GM18499 (cell line): ENCODE results near the gene DBNDD1.
"Not testable (repeated sequence)": the region's sequence is repeated elsewhere in the genome, so short reads cannot be mapped to it uniquely, and the experiment has no call there.

Experiments used
- ATAC-seq: cut with Tn5 transposase; IDR thresholded peaks from one replicate; pipeline ENCODE4 v1.9.1; 2021; ENCODE audit warnings: moderate number of reproducible peaks; ENCODE audit not compliant: insufficient read depth, unreplicated experiment

DBNDD1 gene

DNA sequence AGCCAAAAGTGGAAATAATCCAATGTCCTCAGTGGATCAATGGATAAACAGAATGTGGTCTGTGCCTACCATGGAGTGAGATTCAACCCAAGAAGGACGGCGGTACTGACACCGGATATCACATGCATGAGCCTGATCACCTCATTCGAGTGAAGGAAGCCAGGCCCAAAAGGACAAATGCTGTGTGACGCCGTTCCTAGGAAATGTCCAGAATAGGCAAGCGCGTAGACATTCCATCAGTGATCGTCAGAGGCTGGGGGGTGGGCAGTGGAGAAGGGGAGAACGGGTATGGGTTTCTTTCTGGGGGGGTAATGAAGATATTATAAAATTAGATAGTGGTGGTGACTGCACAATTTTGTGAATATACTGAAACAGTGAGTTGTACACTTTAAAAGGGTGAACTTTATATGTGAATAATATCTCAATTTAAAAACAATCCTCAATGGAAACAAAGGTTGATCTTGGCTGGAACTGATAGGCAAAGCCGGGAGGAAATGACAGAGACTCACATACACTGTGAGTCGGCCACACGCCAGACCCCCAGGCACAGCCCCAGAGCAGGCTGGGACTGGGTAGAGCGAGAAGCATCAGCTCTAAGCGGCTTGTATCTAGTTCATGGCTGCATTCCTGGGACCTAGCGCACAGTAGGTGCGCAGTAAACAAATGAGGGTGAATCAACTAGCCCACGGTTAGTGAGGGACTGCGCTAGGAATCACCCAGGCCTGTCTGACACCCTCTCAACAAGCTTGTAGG is 3.5 kb downstream of the DBNDD1 start:
- no peak for ATAC-seq

DNA sequence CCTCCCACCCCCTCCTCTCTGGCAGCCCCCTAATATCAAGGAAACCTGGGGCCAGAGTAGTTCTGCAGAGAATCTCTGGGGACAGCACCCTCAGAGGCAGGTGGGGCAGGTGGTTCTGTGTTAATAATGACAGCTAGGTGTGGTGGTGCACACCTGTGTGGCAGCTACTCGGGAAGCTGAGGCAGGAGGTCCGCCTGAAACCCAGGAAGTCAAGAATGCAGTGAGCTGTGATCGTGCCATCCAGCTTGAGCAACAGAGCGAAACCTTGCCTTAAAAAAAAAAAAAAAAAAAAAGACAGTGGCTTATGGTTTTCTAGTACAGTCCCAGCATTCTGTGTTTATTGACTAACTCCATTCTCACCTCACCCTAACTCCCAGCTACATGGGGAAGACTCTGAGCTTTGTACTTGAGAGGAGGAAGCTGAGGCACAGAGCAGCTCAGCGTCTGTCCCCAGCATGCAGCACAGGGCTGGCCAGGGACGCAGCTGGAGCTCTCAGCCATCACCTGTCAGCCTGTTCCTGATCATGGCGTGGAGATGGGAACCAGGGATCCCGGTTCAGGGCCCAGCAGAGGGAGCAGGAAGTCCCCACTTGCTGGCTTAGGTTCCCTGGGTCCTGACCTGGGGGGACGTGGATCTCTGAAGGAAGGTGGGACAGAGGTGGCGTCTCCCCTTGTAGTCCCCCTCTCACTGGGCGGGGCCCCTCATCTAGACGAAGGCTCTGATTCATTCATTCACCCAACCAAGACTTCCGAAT is 6.1 kb downstream of the DBNDD1 start:
- ATAC-seq, result no peak

DNA sequence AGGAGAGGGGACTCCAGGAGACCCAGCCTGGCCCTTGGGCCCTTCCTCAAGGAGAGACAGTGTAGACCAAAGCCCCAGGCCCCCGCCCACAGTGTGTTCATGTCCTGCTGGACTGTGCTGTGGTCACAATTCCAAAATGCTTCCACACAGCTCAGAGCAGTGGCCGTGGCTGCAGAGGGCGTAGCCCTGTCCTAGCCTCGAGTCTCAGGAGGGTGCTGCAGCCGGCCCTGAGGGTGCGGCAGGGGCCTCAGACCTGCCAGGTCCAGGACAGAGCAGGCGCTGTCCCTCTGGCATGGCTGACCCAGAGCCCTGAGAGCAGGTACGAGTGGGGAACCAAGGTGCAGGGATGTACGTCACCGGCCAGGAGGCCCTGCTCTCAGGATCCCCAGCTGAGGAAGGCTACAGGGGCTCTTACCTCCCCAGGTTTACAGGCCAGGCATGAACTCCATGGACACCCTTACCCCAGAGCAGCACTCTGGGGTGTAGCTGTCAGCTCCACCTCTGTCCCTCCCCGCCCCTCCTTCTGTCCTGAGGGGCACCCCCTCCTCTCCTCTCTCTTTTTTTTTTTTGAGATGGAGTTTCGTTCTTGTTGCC is 7.3 kb downstream of the DBNDD1 start:
- no peak for ATAC-seq

DNA sequence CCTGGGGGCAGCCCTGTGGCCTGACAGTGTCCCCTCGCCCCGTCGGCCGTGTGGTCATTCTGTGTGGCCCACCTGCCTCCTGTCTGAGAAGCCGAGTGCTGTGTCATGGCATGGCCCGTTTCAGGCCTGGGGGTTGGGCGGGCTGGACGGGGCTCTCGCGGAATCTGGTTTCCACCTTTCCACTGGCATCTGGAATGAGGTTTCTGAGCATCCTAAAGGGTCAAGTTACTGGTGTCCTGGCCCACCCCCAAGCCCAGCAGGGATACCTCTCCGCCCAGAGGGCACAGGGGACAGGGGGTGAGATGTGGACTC is 7.8 kb downstream of the DBNDD1 start:
- no peak for ATAC-seq

DNA sequence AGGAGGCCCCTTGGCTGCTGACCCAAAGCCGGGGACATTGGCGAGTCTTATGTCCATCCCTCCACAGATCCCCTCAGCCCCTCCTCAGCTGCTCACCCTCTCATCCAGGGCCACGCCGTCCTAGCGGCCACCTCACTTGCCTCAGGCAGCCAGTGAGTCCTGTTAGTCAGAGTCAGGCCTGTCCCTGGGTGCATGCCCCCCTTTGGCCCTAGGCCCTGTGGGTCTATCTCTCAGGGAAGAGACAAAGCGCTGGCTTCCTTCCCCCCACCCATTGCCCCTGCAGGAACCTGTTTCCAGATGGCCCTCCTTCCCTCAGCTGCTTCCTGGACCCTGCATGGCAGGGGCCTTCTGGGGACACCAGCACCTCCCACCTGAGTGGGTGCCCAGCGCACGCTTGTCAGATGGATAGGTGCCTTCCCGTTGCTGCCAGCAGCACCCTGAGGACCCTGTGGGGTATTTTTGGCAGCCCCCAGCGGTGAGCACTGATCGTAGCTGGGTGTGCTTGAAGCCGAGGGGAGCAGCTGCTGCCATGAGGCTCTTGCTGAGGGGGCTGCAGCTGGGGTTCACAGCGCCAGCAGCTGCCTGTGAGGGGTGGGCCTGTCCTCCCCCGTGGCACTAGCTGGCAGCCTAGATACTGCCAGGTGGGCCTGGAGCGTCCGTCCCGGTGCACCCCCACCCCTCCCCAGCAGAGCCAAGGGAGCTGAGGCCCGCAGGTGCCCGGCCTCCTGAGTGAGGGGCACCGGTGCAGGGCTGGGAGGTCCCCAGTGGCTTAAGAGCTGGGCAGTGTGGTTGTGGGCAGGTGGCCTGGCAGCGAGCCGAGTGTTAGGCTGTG is 8.4 kb downstream of the DBNDD1 start:
- no peak for ATAC-seq

GRCh38 chr16:90009172-90009899 is 9.9 kb downstream of the DBNDD1 start:
- ATAC-seq, result no peak

- no peak for ATAC-seq
Measured at GRCh38 chr16:90008708-90009145, 10.5 kb downstream of the DBNDD1 start.

DNA sequence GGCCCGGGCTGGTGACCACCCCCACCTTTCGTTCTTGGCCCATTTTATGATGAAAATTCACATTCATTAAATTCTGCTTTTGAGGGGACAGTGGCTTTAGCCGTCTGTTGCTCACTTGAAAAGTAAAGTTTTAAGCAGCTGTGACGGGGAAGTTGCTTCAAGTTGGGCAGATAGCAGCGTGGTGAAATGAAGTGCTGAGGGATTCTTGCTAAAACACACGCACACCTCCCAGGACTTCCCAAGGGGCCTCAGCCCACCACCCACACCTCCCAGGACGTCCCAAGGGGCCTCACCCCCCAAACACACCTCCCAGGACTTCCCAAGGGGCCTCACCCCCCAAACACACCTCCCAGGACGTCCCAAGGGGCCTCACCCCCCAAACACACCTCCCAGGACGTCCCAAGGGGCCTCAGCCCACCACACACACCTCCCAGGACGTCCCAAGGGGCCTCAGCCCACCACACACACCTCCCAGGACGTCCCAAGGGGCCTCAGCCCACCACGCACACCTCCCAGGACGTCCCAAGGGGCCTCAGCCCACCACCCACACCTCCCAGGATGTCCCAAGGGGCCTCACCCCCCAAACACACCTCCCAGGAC is 11.5 kb downstream of the DBNDD1 start:
- not testable (repeated sequence) for ATAC-seq

- no peak for ATAC-seq
Measured at GRCh38 chr16:90007015-90007414, 12.2 kb downstream of the DBNDD1 start.

DNA sequence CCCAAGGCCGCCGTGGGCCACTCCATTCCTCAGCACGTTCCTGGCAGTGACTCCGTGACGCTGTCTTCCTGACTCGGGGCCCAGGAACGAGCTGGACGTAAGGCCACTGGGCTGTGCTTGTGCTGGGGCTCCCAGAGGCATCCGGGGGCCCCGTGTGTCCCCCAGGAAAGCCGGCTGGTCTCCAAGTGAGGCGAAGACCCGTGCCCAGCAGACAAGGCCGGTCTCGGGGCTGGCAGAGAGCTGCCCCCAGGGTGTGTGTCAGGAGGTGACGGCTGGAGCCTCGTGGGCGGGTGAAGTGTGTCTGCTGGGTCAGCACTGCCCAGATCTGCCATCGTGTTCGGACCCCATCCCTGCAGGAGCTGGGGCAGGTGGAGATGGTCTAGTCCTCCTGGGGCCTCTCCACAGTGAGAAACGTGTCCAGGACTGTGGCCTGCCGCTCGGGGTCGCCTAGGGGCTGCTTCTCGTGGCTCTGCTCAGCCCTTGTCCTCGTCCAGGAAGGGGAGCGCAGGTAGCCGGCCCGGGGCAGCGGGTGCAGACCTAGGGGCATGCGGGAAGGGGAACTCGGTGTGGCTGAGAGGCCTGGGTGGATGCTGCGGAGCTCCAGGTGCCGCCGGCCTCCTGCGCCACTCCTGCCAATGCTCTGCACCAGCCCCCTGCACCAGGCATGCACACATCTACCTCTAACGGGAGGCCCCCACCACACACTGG is 13.1 kb downstream of the DBNDD1 start:
- no peak for ATAC-seq

- no peak for ATAC-seq
Measured at GRCh38 chr16:90004577-90004976, 14.7 kb downstream of the DBNDD1 start.

DNA sequence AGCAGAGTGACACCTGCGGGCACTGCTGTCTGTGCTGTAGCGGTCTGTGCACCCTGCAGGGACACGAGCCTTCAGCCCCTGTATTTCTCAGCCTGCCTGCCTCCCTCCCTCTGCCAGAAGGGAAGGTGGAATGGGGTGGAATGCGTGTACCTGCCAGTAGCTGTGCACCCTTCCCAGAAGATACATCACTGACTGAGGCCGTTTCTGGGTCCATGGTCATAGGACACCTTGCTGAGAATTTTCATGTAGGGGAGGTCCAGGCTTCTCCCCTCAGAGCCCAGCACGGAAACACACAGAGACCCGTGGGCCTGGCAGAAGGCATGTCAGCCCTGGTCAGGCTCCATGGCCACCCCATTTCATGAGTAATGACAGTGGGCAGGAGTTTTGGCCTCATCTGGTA is 16.5 kb downstream of the DBNDD1 start:
- ATAC-seq, result no peak

- no peak for ATAC-seq
Measured at GRCh38 chr16:90001761-90002503, 17.3 kb downstream of the DBNDD1 start.

DNA sequence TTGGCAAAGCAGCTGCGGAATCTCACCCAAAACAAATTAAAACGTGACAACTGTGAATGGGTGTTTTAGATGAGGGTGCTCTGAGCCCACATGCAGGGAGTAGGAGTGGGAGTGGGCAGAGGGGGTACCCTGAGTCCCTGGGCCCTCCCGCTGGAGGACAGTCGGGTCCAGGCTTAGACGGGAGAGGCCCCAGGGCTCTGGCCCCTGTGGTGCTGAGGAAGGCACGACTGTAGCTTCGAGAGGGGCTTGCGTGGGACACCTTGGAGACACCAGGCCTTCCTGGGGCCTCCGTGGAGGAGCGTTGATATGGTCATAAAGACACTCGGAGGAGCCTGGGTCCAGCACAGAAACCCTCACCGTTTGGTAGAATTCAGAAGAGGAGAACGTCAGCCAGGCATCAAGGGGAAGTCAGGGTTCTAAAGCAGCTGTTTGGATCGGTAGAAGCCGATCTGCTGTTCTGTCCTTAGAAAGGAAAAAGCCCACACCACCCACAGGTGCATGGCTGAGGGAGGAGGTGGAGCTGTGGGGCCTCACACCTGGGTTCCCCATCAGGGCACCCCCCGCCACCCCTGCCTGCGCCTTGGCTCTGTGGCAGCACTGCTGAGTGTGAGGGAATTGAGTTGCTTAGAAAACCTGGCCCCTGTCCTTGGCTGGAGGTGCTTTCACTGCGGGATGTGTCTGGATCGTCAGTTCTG is 18.4 kb downstream of the DBNDD1 start:
- no peak for ATAC-seq

DNA sequence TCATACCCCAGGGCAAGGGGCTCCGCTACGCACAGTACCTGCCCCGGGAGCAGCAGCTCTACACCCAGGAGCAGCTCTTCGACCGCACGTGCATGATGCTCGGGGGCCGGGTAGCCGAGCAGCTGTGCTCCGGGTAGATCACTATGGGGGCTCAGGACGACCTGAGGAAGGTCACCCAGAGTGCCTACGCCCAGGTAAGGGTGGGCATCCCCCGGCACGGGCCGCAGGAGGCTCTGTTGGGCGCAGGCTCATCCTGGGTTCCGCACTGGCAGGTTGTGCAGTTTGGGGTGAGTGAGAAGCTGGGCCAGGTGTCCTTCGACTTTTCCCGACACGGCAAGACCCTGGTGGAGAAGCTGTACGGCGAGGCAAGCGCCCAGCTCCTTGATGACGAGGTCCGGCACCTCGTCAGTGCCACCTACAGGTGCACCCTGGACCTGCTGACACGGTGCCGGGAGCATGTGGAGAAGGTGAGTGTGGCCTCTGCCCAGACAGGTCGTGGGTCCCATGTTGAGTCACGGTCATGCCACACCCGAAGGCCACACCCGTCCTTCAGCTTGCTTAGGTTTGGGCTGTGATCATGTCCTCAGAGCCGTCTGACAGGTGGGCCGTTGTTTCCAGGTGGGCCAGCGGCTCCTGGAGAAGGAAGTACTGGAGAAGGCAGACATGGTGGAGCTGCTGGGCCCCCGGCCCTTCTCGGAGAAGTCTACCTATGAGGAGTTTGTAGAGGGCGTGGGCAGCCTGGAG is 19.3 kb downstream of the DBNDD1 start:
- no peak for ATAC-seq

GRCh38 chr16:89996178-89996489 is 23.1 kb downstream of the DBNDD1 start:
- ATAC-seq, result no peak

- ATAC-seq, result not testable (repeated sequence)
Measured at GRCh38 chr16:89995475-89996177, 23.6 kb downstream of the DBNDD1 start.
